Measurements from ENCODE around the gene NARF. TPM values are rescaled to one million over a fixed set of nuclear protein-coding genes. Genes with fewer than 3 reads are reported as not detected.

The NARF gene
- 47.7 to 55.1 TPM (median 52.0 TPM) in 5 replicates for total RNA-seq (2022; extraction: Qiagen RNA extraction; ENCODE audit: low read depth)

GRCh38 chr17:82458179-82458884, at the start of gene NARF:
Gene NARF, plus strand, starts transcription at chr17:82458741. Its CDS starts 63 bp downstream, at chr17:82458804.

DNA sequence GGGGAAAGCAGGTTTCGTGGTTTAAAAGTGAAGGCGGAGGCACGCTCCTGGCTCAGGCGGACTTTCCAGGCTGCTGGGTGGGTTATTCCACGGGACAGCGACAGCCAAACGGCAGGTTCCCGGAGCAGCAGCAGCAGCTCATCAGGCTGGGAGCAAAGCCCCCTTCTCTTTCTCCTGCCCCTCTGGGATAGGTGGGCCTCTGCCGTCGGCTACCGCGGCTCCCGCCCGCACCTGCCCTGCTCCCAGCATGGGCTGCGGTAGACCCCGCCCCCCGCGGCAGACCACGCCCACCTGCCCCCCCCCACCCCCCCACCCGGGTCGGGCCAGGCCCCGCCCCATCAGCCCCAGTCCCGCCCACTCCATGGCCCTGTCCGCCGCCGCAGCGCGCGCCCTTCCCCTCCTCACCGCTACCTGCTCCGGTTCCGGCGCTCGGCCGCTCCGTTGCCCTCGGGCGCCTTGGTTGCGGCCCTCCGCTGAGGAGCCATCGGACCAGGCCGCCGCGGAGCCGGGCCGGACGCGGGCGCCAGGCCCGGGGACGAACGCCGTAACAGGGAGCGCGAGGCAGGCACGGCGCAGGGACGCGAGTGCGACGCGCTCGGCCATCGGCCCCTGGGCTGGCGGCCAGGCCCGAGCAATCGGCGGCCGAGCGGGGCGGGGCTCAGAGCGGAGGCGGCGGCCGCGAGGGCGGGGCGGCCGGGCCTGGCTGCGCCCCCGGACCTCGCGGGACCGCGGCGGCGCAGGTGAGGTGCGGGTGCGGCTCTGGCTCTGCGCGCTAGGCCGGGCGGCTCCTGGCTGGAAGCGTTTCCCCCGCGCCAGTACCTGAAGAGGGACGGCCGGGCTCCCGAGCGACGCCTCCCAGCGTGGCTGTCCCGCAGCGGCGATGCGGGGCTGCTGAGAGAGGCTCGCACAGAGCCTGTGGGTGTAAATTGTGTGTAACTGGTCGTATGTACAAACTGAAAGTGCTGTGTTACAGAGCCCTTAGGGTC, 40.2 kb upstream of the NARF start, which contains the start of the genes HEXD and OGFOD3:
TSS of gene HEXD (plus strand) at position 347 of the 986 bp plus-strand sequence. CDS start 1,453 bp downstream, outside the sequence.
TSS of gene OGFOD3 (minus strand) at position 586 of the 986 bp plus-strand sequence. CDS start at position 485, 101 bp downstream.

GRCh38 chr17:82450357-82451106, 8.0 kb upstream of the NARF start, which contains the start of gene CYBC1:
Gene CYBC1, minus strand, starts transcription at chr17:82450752. Its CDS starts 1,498 bp downstream, at chr17:82449254.

GRCh38 chr17:82518826-82519810, 60.6 kb downstream of the NARF start, which contains the start of gene FOXK2:
Gene FOXK2, plus strand, starts transcription at chr17:82519732. Its CDS starts 157 bp downstream, at chr17:82519889.

Other genes with a start within 250 kb of the NARF start
- 21.3 to 30.1 TPM (median 28.8 TPM) in 5 replicates for gene CCDC57, start 245.9 kb upstream of the NARF start, total RNA-seq (2022; extraction: Qiagen RNA extraction; ENCODE audit: low read depth)
- gene SLC16A3, start 229.7 kb upstream of the NARF start, total RNA-seq (2022; extraction: Qiagen RNA extraction; ENCODE audit: low read depth) = 130 to 166 TPM (median 152 TPM) in 5 replicates
- gene CSNK1D, start 185.0 kb upstream of the NARF start, total RNA-seq (2022; extraction: Qiagen RNA extraction; ENCODE audit: low read depth) = 200 to 236 TPM (median 232 TPM) in 5 replicates
- 0.16 to 0.42 TPM in 2 of 5 replicates, not detected in the others for gene CD7, start 141.1 kb upstream of the NARF start, total RNA-seq (2022; extraction: Qiagen RNA extraction; ENCODE audit: low read depth)
- gene SECTM1, start 125.0 kb upstream of the NARF start, total RNA-seq (2022; extraction: Qiagen RNA extraction; ENCODE audit: low read depth) = 1.6 to 2.8 TPM (median 1.7 TPM) in 5 replicates
- gene TEX19, start 99.5 kb upstream of the NARF start, total RNA-seq (2022; extraction: Qiagen RNA extraction; ENCODE audit: low read depth) = 0.37 to 0.51 TPM (median 0.45 TPM) in 5 replicates
- not detected in 5 replicates for gene UTS2R, start 87.0 kb upstream of the NARF start, total RNA-seq (2022; extraction: Qiagen RNA extraction; ENCODE audit: low read depth)
- gene HEXD, start 40.4 kb upstream of the NARF start, total RNA-seq (2022; extraction: Qiagen RNA extraction; ENCODE audit: low read depth) = 11.8 to 13.7 TPM (median 12.8 TPM) in 5 replicates
- gene OGFOD3, start 40.2 kb upstream of the NARF start, total RNA-seq (2022; extraction: Qiagen RNA extraction; ENCODE audit: low read depth) = 18.1 to 26.4 TPM (median 24.5 TPM) in 5 replicates
- 48.7 to 58.6 TPM (median 55.5 TPM) in 5 replicates for gene CYBC1, start 8.0 kb upstream of the NARF start, total RNA-seq (2022; extraction: Qiagen RNA extraction; ENCODE audit: low read depth)
- gene FOXK2, start 61.0 kb downstream of the NARF start, total RNA-seq (2022; extraction: Qiagen RNA extraction; ENCODE audit: low read depth) = 48.3 to 61.1 TPM (median 53.7 TPM) in 5 replicates
- 90.4 to 100 TPM (median 93.7 TPM) in 5 replicates for gene WDR45B, start 189.7 kb downstream of the NARF start, total RNA-seq (2022; extraction: Qiagen RNA extraction; ENCODE audit: low read depth)
- gene RAB40B, start 240.0 kb downstream of the NARF start, total RNA-seq (2022; extraction: Qiagen RNA extraction; ENCODE audit: low read depth) = 12.2 to 18.5 TPM (median 17.5 TPM) in 5 replicates